Upper lobe of left lung (tissue), 4 donors: ENCODE results near the gene CLDN11.

Source experiments
- EP300 ChIP-seq, 4 donors: sonication (generic); formaldehyde crosslinking; IDR thresholded peaks; one replicate each; pipeline ENCODE4 v1.5.1; 2017; ENCODE audit warnings: antibody characterized with exemption in 4 of 4, control low read depth in 2 of 4
- POLR2A ChIP-seq, 4 donors: fragments of 450-650 bp; IDR thresholded peaks; one replicate each; pipeline ENCODE4 v1.5.1; 2016 to 2017; ENCODE audit warnings: antibody characterized with exemption in 4 of 4, mild to moderate bottlenecking in 2 of 4
- POLR2AphosphoS5 ChIP-seq, 2 donors: sonication (generic); formaldehyde crosslinking; IDR thresholded peaks; one replicate each; pipeline ENCODE4 v1.5.1; 2017; ENCODE audit warnings: antibody characterized with exemption in 2 of 2
- TF ChIP-seq, protein P1 (sequence below), 6 experiments: fragments of 450-650 bp in 4 of 6; fragments of 200-600 bp in 2 of 6; sonication (generic) in 2 of 6; IDR thresholded peaks; one replicate each; pipeline ENCODE4 v1.5.1; 2016 to 2019; ENCODE audit warnings: antibody characterized with exemption in 6 of 6

DNA sequence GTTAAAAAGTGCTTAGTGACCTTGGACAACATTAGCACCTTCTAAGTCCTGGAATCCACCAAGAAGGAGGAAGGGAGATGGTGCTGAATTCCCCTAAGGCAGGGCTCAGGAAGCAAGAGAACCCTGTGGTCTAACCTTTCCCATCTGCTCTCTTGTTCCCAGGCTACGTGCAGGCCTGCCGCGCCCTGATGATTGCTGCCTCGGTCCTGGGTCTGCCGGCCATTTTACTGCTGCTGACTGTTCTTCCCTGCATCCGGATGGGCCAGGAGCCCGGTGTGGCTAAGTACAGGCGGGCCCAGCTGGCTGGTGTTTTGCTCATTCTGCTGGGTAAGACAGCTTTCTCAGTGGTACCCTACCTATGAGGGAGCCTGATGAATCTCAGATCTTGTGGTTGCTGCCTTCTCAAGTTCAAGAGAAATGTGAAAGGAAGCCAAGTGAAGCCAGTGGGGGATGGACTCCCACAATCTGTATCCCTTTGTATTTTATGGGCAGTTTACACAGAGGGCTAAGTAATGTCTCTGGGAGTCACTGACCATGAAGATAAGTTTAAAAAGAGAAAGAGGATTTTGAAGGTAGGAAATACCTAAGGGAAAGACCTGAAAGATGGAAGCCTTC lies 4.4 kb downstream of the CLDN11 start:
- TF ChIP-seq, protein P1, sequence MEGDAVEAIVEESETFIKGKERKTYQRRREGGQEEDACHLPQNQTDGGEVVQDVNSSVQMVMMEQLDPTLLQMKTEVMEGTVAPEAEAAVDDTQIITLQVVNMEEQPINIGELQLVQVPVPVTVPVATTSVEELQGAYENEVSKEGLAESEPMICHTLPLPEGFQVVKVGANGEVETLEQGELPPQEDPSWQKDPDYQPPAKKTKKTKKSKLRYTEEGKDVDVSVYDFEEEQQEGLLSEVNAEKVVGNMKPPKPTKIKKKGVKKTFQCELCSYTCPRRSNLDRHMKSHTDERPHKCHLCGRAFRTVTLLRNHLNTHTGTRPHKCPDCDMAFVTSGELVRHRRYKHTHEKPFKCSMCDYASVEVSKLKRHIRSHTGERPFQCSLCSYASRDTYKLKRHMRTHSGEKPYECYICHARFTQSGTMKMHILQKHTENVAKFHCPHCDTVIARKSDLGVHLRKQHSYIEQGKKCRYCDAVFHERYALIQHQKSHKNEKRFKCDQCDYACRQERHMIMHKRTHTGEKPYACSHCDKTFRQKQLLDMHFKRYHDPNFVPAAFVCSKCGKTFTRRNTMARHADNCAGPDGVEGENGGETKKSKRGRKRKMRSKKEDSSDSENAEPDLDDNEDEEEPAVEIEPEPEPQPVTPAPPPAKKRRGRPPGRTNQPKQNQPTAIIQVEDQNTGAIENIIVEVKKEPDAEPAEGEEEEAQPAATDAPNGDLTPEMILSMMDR (IDR thresholded peaks at IDR 0.05), result no peak
- TF ChIP-seq POLR2A (IDR thresholded peaks at IDR 0.05) (no peak), POLR2AphosphoS5 (IDR thresholded peaks at IDR 0.05) (no peak), EP300 (IDR thresholded peaks at IDR 0.05) (no peak)
